K562 (cell line): ENCODE measurements around the gene FADD. TPM values are rescaled to one million over a fixed set of nuclear protein-coding genes. Genes with fewer than 3 reads are reported as not detected.

Source experiments
- BACH1 ChIP-seq: fragments of 200-800 bp; sonication (Bioruptor generic); IDR thresholded peaks from 2 replicates; pipeline ENCODE4 v1.6.1; 2016; ENCODE audit warnings: missing genetic modification characterization, missing compliant biosample characterization
- EWSR1 ChIP-seq: fragments of 450-650 bp; IDR thresholded peaks from 2 replicates; pipeline ENCODE4 v1.6.1; 2018; ENCODE audit warnings: borderline replicate concordance, mild to moderate bottlenecking, low read depth, moderate library complexity; ENCODE audit not compliant: partially characterized antibody
- GTF2A2 ChIP-seq: IDR thresholded peaks from 2 replicates; pipeline ENCODE4 v1.6.1; 2016; ENCODE audit warnings: mild to moderate bottlenecking, missing genetic modification characterization, missing compliant biosample characterization
- GTF2F1 ChIP-seq: IDR thresholded peaks from 2 replicates; pipeline ENCODE4 v1.6.1; 2011; ENCODE audit warnings: low read depth, low read length, improper control_type of control experiment
- HMBOX1 ChIP-seq: sonication (generic); IDR thresholded peaks from 2 replicates; pipeline ENCODE4 v1.6.1; 2016
- RBM17 ChIP-seq: fragments of 200-400 bp; formaldehyde crosslinking; IDR thresholded peaks from 2 replicates; pipeline ENCODE4 v1.6.1; 2017; ENCODE audit warnings: low read depth, mild to moderate bottlenecking, low read length, borderline replicate concordance
- SFPQ ChIP-seq: fragments of 200-400 bp; formaldehyde crosslinking; IDR thresholded peaks from 2 replicates; pipeline ENCODE4 v1.6.1; 2017; ENCODE audit warnings: mild to moderate bottlenecking, low read depth, low read length, moderate library complexity
- SMAD2 ChIP-seq: fragments of 150-350 bp; IDR thresholded peaks from 2 replicates; pipeline ENCODE4 v1.6.1; 2014; ENCODE audit warnings: low read depth, mild to moderate bottlenecking, low read length
- SREBF1 ChIP-seq: fragments of 150-350 bp; IDR thresholded peaks from 2 replicates; pipeline ENCODE4 v1.6.1; 2014; ENCODE audit warnings: antibody characterized with exemption, low read depth, low read length, borderline replicate concordance
- STAT5B ChIP-seq: fragments of 250-450 bp; sonication (Bioruptor Pico); IDR thresholded peaks from 2 replicates; pipeline ENCODE4 v1.8.0; 2021; ENCODE audit warnings: mild to moderate bottlenecking, inconsistent platforms
- ZFPM2 ChIP-seq: fragments of 250-450 bp; sonication (Bioruptor Pico); IDR thresholded peaks from 2 replicates; pipeline ENCODE4 v1.5.1; 2022; ENCODE audit warnings: mild to moderate bottlenecking
- ZNF512 ChIP-seq: IDR thresholded peaks from 2 replicates; pipeline ENCODE4 v1.6.1; 2016; ENCODE audit warnings: missing genetic modification characterization, missing compliant biosample characterization
- polyA plus RNA-seq, 8 experiments: library from polyadenylated mRNA; depleted of rRNA in 4 of 8; stranded (reverse) in 5 of 8; unstranded in 3 of 8; fragments of >200 nt; fragmentation: Nextera tagmentation in 2 of 8; fragmentation: Illumina TruSeq in 1 of 8; extraction: Ambion mirVana in 2 of 8; extraction: Trizol in 1 of 8; gene quantifications; 2 replicates each; pipeline versions ENCODE4 v1.2.1 to v1.2.3, GENCODE V29; 2011 to 2014; ENCODE audit warnings: inconsistent platforms in 1 of 8, missing spikeins in 1 of 8
- total RNA-seq, 7 experiments: library from RNA; depleted of rRNA in 6 of 7; stranded (reverse); fragments of >200 nt in 6 of 7; fragmentation: Illumina TruSeq in 2 of 7; extraction: Trizol in 2 of 7; gene quantifications; 2 replicates each; pipeline versions ENCODE4 v1.2.1 to v1.2.3, GENCODE V29; 2011 to 2021; ENCODE audit warnings: low replicate concordance in 1 of 7
- TF ChIP-seq, protein P1 (sequence below): fragments of 450-650 bp; IDR thresholded peaks from 2 replicates; pipeline ENCODE4 v1.6.1; 2017; ENCODE audit warnings: mild to moderate bottlenecking, moderate library complexity
- TF ChIP-seq, protein P2 (sequence below): sonication (generic); formaldehyde crosslinking; IDR thresholded peaks from 2 replicates; pipeline ENCODE4 v1.8.1; 2023; ENCODE audit warnings: mild to moderate bottlenecking, missing genetic modification reagents
- TF ChIP-seq, protein P3 (sequence below): fragments of 250-450 bp; sonication (Bioruptor Pico); IDR thresholded peaks from 2 replicates; pipeline ENCODE4 v1.5.0; 2020; ENCODE audit warnings: mild to moderate bottlenecking

FADD gene
- total and polyA plus RNA-seq, 9 of the 15 experiments (the other 6 are each of a cell fraction or from before 2014, with no cell fraction given) = 0.29 to 26.9 (median 20.4) TPM

DNA sequence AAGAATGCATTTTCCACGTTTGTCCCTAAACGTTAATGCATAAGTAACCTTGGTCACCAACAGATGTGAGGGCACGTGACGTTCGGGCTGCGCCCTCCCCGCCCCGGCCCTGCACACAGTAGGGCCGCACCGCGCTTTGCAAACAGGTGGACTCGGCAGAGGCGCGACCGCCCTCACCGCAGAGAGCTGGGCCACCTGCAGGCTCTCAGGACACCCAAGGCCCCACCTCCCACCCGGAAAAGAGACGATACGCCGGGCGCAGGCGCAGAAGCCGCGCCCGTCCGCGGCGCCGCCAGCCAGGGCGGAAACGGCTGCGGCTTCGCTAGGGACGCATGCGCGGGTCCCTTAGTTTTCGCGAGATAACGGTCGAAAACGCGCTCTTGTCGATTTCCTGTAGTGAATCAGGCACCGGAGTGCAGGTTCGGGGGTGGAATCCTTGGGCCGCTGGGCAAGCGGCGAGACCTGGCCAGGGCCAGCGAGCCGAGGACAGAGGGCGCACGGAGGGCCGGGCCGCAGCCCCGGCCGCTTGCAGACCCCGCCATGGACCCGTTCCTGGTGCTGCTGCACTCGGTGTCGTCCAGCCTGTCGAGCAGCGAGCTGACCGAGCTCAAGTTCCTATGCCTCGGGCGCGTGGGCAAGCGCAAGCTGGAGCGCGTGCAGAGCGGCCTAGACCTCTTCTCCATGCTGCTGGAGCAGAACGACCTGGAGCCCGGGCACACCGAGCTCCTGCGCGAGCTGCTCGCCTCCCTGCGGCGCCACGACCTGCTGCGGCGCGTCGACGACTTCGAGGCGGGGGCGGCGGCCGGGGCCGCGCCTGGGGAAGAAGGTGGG lies at the start of gene FADD (continued):
- TF ChIP-seq, protein P1, sequence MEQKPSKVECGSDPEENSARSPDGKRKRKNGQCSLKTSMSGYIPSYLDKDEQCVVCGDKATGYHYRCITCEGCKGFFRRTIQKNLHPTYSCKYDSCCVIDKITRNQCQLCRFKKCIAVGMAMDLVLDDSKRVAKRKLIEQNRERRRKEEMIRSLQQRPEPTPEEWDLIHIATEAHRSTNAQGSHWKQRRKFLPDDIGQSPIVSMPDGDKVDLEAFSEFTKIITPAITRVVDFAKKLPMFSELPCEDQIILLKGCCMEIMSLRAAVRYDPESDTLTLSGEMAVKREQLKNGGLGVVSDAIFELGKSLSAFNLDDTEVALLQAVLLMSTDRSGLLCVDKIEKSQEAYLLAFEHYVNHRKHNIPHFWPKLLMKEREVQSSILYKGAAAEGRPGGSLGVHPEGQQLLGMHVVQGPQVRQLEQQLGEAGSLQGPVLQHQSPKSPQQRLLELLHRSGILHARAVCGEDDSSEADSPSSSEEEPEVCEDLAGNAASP = no peak
- 0 out of 2 replicates have a peak, but pooled peaks have one; percentile 24 for TF ChIP-seq GTF2A2 (tag)
- no peak for TF ChIP-seq ZNF512 (tag)
- no peak for TF ChIP-seq STAT5B
- 0 out of 2 replicates have a peak, but pooled peaks have one; percentile 48 for TF ChIP-seq GTF2F1
- TF ChIP-seq SREBF1 = no peak
- TF ChIP-seq SMAD2 = no peak
- no peak for TF ChIP-seq RBM17
- no peak for TF ChIP-seq BACH1 (tag)
- TF ChIP-seq EWSR1 = no peak
- TF ChIP-seq, protein P2, sequence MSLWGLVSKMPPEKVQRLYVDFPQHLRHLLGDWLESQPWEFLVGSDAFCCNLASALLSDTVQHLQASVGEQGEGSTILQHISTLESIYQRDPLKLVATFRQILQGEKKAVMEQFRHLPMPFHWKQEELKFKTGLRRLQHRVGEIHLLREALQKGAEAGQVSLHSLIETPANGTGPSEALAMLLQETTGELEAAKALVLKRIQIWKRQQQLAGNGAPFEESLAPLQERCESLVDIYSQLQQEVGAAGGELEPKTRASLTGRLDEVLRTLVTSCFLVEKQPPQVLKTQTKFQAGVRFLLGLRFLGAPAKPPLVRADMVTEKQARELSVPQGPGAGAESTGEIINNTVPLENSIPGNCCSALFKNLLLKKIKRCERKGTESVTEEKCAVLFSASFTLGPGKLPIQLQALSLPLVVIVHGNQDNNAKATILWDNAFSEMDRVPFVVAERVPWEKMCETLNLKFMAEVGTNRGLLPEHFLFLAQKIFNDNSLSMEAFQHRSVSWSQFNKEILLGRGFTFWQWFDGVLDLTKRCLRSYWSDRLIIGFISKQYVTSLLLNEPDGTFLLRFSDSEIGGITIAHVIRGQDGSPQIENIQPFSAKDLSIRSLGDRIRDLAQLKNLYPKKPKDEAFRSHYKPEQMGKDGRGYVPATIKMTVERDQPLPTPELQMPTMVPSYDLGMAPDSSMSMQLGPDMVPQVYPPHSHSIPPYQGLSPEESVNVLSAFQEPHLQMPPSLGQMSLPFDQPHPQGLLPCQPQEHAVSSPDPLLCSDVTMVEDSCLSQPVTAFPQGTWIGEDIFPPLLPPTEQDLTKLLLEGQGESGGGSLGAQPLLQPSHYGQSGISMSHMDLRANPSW = 0 out of 2 replicates have a peak, but pooled peaks have one; percentile 12
- 0 out of 2 replicates have a peak, but pooled peaks have one; percentile 28 for TF ChIP-seq ZFPM2 (CRISPR knock-in tag)
- TF ChIP-seq, protein P3, sequence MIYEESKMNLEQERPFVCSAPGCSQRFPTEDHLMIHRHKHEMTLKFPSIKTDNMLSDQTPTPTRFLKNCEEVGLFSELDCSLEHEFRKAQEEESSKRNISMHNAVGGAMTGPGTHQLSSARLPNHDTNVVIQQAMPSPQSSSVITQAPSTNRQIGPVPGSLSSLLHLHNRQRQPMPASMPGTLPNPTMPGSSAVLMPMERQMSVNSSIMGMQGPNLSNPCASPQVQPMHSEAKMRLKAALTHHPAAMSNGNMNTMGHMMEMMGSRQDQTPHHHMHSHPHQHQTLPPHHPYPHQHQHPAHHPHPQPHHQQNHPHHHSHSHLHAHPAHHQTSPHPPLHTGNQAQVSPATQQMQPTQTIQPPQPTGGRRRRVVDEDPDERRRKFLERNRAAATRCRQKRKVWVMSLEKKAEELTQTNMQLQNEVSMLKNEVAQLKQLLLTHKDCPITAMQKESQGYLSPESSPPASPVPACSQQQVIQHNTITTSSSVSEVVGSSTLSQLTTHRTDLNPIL (CRISPR knock-in tag) = no peak
- no peak for TF ChIP-seq HMBOX1
- TF ChIP-seq SFPQ = no peak
